ENCODE measurements around the gene TGFB1I1. TPM values are rescaled to one million over a fixed set of nuclear protein-coding genes. Genes with fewer than 3 reads are reported as not detected.

TGFB1I1 gene
- total and polyA plus RNA-seq, 2 of the 13 experiments (the other 11 are each of a cell fraction or from before 2014, with no cell fraction given): 0.80 to 2.9 TPM

DNA sequence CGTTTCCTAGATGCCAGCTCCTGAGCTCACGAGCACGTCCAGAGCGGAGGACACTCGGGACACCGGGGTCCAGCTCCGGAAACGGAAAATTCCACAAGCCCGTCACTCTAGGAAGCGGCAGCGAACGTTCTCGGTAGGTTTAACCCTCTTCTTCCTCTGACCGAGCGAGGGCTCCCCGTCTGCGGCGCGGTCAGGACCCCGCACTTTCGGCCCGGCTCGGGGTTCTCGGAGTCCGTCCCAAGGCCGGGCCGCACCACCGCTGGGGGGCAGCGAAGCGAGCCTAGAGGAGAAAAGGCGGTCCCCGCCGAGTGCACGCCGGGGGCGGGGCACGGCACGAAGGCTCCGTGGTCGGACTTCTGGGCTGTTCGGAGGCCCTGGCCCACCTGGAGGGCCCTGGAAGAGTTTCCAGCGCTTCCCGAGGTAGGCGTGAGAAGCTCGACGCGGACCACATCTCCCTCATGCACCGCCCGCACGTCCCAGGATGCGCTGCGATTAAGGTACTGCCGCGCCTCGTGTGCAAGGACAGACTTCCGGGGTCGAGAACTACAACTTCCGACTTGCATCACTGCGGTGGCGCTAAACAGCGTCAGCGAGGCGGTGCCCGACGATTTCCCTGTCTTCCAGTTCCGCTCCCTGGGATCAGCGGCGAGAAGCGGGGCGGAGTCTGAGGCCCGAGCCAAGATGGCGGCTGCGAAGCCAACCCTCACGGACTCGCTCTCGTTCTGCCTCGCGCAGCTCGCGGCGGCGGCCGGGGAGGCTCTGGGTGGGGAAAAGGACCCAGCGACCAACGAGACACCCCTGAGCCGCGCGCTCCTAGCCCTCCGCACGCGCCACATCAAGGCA is 12.9 kb upstream of the TGFB1I1 start, which contains the start of gene ARMC5 (continued):
- TF ChIP-seq, protein P1, sequence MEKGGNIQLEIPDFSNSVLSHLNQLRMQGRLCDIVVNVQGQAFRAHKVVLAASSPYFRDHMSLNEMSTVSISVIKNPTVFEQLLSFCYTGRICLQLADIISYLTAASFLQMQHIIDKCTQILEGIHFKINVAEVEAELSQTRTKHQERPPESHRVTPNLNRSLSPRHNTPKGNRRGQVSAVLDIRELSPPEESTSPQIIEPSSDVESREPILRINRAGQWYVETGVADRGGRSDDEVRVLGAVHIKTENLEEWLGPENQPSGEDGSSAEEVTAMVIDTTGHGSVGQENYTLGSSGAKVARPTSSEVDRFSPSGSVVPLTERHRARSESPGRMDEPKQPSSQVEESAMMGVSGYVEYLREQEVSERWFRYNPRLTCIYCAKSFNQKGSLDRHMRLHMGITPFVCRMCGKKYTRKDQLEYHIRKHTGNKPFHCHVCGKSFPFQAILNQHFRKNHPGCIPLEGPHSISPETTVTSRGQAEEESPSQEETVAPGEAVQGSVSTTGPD (CRISPR knock-in tag; IDR thresholded peaks at IDR 0.05): no peak
- TF ChIP-seq SRY (CRISPR knock-in tag; IDR thresholded peaks at IDR 0.05) (peak; percentile 98), ZNF33B (CRISPR knock-in tag; IDR thresholded peaks at IDR 0.05) (peak; percentile 96), ZBTB3 (CRISPR knock-in tag; IDR thresholded peaks at IDR 0.05; ENCODE audit: borderline replicate concordance, low read depth) (0 out of 2 replicates have a peak, but pooled peaks have one; percentile 33), ZNF747 (CRISPR knock-in tag; IDR thresholded peaks at IDR 0.05; ENCODE audit: borderline replicate concordance) (peak; percentile 78), NFE2L2 (IDR thresholded peaks at IDR 0.05; ENCODE audit: low read length) (no peak), ZBED4 (CRISPR knock-in tag; IDR thresholded peaks at IDR 0.05; ENCODE audit: borderline replicate concordance) (peak; percentile 67; the same call in 1 of the 2 replicates), ZNF547 (CRISPR knock-in tag; IDR thresholded peaks at IDR 0.05) (peak; percentile 97), CC2D1A (CRISPR knock-in tag; IDR thresholded peaks at IDR 0.05) (0 out of 2 replicates have a peak, but pooled peaks have one; percentile 27), KLF9 (CRISPR knock-in tag; IDR thresholded peaks at IDR 0.05; ENCODE audit: low read depth) (peak; percentile 59; the same call in 1 of the 2 replicates), MYNN (CRISPR knock-in tag; IDR thresholded peaks at IDR 0.05; ENCODE audit: low read depth) (peak; percentile 27; the same call in 1 of the 2 replicates)
- TF ChIP-seq, protein P2, sequence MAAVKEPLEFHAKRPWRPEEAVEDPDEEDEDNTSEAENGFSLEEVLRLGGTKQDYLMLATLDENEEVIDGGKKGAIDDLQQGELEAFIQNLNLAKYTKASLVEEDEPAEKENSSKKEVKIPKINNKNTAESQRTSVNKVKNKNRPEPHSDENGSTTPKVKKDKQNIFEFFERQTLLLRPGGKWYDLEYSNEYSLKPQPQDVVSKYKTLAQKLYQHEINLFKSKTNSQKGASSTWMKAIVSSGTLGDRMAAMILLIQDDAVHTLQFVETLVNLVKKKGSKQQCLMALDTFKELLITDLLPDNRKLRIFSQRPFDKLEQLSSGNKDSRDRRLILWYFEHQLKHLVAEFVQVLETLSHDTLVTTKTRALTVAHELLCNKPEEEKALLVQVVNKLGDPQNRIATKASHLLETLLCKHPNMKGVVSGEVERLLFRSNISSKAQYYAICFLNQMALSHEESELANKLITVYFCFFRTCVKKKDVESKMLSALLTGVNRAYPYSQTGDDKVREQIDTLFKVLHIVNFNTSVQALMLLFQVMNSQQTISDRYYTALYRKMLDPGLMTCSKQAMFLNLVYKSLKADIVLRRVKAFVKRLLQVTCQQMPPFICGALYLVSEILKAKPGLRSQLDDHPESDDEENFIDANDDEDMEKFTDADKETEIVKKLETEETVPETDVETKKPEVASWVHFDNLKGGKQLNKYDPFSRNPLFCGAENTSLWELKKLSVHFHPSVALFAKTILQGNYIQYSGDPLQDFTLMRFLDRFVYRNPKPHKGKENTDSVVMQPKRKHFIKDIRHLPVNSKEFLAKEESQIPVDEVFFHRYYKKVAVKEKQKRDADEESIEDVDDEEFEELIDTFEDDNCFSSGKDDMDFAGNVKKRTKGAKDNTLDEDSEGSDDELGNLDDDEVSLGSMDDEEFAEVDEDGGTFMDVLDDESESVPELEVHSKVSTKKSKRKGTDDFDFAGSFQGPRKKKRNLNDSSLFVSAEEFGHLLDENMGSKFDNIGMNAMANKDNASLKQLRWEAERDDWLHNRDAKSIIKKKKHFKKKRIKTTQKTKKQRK (IDR thresholded peaks at IDR 0.05; ENCODE audit: low read length): no peak
- TF ChIP-seq, protein P3, sequence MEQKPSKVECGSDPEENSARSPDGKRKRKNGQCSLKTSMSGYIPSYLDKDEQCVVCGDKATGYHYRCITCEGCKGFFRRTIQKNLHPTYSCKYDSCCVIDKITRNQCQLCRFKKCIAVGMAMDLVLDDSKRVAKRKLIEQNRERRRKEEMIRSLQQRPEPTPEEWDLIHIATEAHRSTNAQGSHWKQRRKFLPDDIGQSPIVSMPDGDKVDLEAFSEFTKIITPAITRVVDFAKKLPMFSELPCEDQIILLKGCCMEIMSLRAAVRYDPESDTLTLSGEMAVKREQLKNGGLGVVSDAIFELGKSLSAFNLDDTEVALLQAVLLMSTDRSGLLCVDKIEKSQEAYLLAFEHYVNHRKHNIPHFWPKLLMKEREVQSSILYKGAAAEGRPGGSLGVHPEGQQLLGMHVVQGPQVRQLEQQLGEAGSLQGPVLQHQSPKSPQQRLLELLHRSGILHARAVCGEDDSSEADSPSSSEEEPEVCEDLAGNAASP (CRISPR knock-in tag; IDR thresholded peaks at IDR 0.05; ENCODE audit: borderline replicate concordance): peak; percentile 73
- TF ChIP-seq, protein P4, sequence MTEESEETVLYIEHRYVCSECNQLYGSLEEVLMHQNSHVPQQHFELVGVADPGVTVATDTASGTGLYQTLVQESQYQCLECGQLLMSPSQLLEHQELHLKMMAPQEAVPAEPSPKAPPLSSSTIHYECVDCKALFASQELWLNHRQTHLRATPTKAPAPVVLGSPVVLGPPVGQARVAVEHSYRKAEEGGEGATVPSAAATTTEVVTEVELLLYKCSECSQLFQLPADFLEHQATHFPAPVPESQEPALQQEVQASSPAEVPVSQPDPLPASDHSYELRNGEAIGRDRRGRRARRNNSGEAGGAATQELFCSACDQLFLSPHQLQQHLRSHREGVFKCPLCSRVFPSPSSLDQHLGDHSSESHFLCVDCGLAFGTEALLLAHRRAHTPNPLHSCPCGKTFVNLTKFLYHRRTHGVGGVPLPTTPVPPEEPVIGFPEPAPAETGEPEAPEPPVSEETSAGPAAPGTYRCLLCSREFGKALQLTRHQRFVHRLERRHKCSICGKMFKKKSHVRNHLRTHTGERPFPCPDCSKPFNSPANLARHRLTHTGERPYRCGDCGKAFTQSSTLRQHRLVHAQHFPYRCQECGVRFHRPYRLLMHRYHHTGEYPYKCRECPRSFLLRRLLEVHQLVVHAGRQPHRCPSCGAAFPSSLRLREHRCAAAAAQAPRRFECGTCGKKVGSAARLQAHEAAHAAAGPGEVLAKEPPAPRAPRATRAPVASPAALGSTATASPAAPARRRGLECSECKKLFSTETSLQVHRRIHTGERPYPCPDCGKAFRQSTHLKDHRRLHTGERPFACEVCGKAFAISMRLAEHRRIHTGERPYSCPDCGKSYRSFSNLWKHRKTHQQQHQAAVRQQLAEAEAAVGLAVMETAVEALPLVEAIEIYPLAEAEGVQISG (CRISPR knock-in tag; IDR thresholded peaks at IDR 0.05): peak; percentile 96
